Uterus (tissue), 4 donors: ENCODE data around the gene CCT8. TPM values are rescaled to one million over a fixed set of nuclear protein-coding genes. Genes with fewer than 3 reads are reported as not detected.

Source experiments
- DNase-seq, 2 donors: peaks; one replicate each; pipeline ENCODE4 v3.0.0-alpha.2; 2019 to 2020
- H3K27ac ChIP-seq, 2 donors: fragments of 200-600 bp; sonication (generic); 1 replicate in 1 of 2; 2 replicates in 1 of 2; pipeline ENCODE4 v1.5.1; 2016 to 2018
- H3K27me3 ChIP-seq, 2 donors: fragments of 200-600 bp; sonication (generic); one replicate each; pipeline ENCODE4 v1.5.1; 2018 to 2019; ENCODE audit warnings: control low read depth in 1 of 2
- H3K36me3 ChIP-seq, 2 donors: fragments of 200-600 bp; sonication (generic); one replicate each; pipeline ENCODE4 v1.5.1; 2019; ENCODE audit warnings: control low read depth in 1 of 2
- H3K4me1 ChIP-seq, 2 donors: fragments of 200-600 bp; sonication (generic); one replicate each; pipeline ENCODE4 v1.5.1; 2018 to 2019; ENCODE audit warnings: control low read depth in 1 of 2
- H3K4me3 ChIP-seq, 2 donors: fragments of 200-600 bp; sonication (generic); 1 replicate in 1 of 2; 2 replicates in 1 of 2; pipeline ENCODE4 v1.5.1; 2018 to 2019; ENCODE audit warnings: mild to moderate bottlenecking in 1 of 2
- H3K9me3 ChIP-seq, 2 donors: fragments of 200-600 bp; sonication (generic); one replicate each; pipeline ENCODE4 v1.5.1; 2019; ENCODE audit warnings: control low read depth in 1 of 2
- POLR2A ChIP-seq, 2 donors: fragments of 450-650 bp; IDR thresholded peaks; one replicate each; pipeline ENCODE4 v1.6.1; 2016; ENCODE audit warnings: antibody characterized with exemption in 2 of 2, mild to moderate bottlenecking in 1 of 2, moderate library complexity in 1 of 2
- intact Hi-C: fragments of 100-400 bp; cut with DNase I; formaldehyde crosslinking; loops from one replicate; pipeline ENCODE4 v1.15.1; 2023; ENCODE audit warnings: low total_unique reads
- total RNA-seq, 4 donors: library from RNA; depleted of rRNA in 3 of 4; stranded (reverse); fragments of >200 nt in 3 of 4; gene quantifications; one replicate each; pipeline versions ENCODE4 v1.1.0 to v1.2.4, GENCODE V29; 2014 to 2023
- TF ChIP-seq, protein P1 (sequence below), 4 experiments: fragments of 200-600 bp in 2 of 4; fragments of 450-650 bp in 2 of 4; sonication (generic) in 2 of 4; IDR thresholded peaks; one replicate each; pipeline ENCODE4 v1.5.1; 2016 to 2019; ENCODE audit warnings: antibody characterized with exemption in 4 of 4, mild to moderate bottlenecking in 2 of 4, moderate library complexity in 1 of 4
- donor health status: DM: yes; HTN: yes; CAD: no.

Gene CCT8
- total RNA-seq, 4 donors from 2014 or later: 34.6 to 186 (median 115) TPM

DNA sequence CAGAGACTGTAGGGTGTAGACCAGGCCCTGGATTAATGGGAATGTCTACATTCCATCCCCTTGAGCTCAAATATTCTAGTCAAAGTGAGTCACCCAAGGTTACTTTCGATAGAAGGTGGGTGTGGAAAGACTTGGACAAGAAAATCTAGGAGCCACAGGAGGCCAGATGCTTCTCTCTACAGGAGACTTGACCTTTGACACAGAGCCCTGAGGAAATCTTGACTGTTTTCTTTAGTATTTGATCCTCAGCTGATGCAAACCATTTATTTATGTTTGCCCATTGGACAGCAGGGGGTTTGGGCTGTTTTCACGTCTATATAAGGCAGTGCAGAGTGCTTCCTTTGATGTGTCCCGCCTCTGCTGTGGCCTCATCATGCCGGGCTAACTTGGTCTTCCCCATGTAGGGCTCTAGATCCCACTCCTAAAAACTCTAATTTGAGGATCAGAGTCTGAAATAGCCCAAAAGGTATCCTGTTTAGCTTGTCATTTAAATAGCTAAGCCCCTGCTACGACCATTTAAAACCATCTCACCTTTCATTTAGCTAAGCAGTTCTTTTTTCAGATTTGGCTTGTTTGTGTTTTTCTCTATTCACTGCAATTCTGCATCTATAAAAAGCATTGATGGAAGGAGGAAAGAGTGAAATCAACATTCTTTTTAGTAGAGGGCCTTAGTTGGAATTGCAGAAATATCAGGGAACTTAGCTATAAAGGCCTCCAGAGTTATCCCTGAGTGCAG lies 41.5 kb upstream of the CCT8 start:
- Histone ChIP-seq H3K27me3 (no peaks in the 10 kb centered on the region), H3K4me1 (no peaks in the 10 kb centered on the region), H3K4me3 (no peak overlapping the region), H3K27ac (no peak overlapping the region), H3K36me3 (no peaks in the 10 kb centered on the region), H3K9me3 (no peaks in the 10 kb centered on the region)
- no peak for TF ChIP-seq POLR2A (IDR thresholded peaks at IDR 0.05)
- intact Hi-C loops: no loop called here
- no peak for DNase-seq

DNA sequence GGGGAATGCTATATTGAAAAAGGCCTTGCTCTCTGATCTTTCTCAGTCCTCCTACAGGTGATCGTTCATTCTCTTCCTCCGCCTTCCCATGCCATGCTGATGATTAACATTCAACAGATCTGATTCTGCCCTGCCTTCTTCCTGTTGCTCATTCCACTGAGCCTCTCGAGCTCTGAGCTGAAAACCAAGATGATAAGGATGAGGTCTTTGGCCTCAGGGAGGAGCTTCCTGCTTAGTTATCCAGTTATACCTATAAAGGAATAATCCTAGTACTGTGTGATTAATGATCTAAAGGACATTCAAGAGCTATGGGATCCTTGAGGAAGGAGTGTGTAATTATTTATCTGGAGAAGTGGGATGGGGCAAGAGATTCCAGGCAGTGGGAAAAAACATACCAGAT lies 31.8 kb upstream of the CCT8 start:
- H3K4me1 ChIP-seq: no peaks in the 10 kb centered on the region
- H3K36me3 ChIP-seq: no peaks in the 10 kb centered on the region
- DNase-seq: no peak
- intact Hi-C loops: no loop called here
- H3K27ac ChIP-seq: no peak overlapping the region
- TF ChIP-seq, protein P1, sequence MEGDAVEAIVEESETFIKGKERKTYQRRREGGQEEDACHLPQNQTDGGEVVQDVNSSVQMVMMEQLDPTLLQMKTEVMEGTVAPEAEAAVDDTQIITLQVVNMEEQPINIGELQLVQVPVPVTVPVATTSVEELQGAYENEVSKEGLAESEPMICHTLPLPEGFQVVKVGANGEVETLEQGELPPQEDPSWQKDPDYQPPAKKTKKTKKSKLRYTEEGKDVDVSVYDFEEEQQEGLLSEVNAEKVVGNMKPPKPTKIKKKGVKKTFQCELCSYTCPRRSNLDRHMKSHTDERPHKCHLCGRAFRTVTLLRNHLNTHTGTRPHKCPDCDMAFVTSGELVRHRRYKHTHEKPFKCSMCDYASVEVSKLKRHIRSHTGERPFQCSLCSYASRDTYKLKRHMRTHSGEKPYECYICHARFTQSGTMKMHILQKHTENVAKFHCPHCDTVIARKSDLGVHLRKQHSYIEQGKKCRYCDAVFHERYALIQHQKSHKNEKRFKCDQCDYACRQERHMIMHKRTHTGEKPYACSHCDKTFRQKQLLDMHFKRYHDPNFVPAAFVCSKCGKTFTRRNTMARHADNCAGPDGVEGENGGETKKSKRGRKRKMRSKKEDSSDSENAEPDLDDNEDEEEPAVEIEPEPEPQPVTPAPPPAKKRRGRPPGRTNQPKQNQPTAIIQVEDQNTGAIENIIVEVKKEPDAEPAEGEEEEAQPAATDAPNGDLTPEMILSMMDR (IDR thresholded peaks at IDR 0.05): no peak
- TF ChIP-seq POLR2A (IDR thresholded peaks at IDR 0.05): no peak
- H3K9me3 ChIP-seq: no peaks in the 10 kb centered on the region
- no peaks in the 10 kb centered on the region for H3K27me3 ChIP-seq
- no peak overlapping the region for H3K4me3 ChIP-seq

DNA sequence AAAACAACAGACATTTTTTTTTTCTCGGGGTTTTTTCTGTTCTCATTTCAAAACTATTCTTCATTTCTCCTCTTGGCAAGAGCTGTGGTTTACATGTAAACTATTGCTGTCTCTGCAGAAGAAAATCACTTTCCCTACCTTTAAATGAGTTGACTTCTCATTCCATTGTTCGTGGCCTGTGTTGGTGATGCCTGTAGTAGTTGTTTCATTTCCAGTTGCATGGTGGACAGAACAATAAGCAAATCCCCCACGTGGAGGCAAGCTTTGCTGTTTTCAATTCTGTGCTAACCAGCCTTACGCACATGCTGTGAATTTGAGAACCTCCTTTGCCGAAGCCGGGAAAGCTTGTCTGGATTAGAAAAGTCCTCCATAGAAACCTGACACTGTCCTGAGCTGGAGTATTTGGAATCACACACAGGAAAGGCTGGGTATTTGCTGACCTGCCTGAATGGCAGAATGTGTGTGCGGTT lies 30.8 kb upstream of the CCT8 start:
- Histone ChIP-seq H3K9me3 (no peaks in the 10 kb centered on the region), H3K4me1 (no peaks in the 10 kb centered on the region), H3K4me3 (no peak overlapping the region), H3K27me3 (no peaks in the 10 kb centered on the region), H3K36me3 (no peaks in the 10 kb centered on the region), H3K27ac (no peak overlapping the region)
- DNase-seq: no peak
- TF ChIP-seq, protein P1 (IDR thresholded peaks at IDR 0.05): no peak
- no peak for TF ChIP-seq POLR2A (IDR thresholded peaks at IDR 0.05)
- intact Hi-C loops: no loop called here

DNA sequence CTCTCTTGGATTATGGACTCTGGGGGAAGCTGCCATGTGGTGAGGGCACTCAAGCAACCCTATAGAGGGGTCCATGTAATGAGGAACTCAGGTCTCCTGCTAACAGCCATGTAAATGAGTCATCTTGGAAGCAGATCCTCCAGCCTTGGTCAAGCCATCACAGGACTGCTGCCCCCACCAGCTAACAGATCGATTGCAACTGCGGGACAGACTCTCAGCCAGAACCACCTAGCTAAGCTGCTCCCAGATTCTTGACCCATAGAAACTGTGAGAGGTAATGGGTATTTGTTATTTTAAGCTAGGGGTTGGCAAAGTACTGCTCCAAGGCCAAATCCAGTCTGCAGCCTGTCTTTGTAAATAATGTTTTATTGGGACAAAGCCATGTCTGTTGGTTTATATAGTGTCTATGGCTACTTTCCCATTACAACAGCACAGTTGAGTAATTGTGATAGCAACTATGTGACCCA lies 29.4 kb upstream of the CCT8 start:
- no peak for DNase-seq
- Histone ChIP-seq H3K27ac (no peak overlapping the region), H3K9me3 (no peaks in the 10 kb centered on the region), H3K27me3 (no peaks in the 10 kb centered on the region), H3K4me1 (no peaks in the 10 kb centered on the region), H3K36me3 (no peaks in the 10 kb centered on the region), H3K4me3 (no peak overlapping the region)
- TF ChIP-seq POLR2A (IDR thresholded peaks at IDR 0.05): no peak
- TF ChIP-seq, protein P1 (IDR thresholded peaks at IDR 0.05): no peak
- intact Hi-C loops: no loop called here

DNA sequence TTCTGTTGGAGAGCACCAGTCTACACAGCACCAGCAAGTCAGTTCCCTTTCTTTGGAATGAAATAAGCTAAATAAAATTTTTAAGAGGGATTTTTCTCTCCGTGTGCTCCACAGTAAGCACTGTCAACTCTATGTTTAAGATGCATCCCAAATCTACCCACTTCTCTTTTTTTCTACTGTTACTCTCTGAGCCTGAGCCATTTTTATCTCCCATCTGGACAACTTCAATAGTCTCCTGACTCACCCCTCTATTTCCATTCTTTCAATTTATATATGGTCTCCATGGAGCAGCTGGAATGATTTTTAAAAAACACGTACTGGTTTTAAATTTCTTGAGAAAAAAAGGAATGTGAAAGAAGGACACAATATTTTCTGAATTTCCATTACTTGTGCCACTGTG lies 24.7 kb upstream of the CCT8 start:
- no peaks in the 10 kb centered on the region for H3K27me3 ChIP-seq
- no peak overlapping the region for H3K4me3 ChIP-seq
- no peaks in the 10 kb centered on the region for H3K36me3 ChIP-seq
- no peak overlapping the region for H3K27ac ChIP-seq
- intact Hi-C loops: no loop called here
- DNase-seq: no peak
- no peaks in the 10 kb centered on the region for H3K9me3 ChIP-seq
- no peaks in the 10 kb centered on the region for H3K4me1 ChIP-seq
- TF ChIP-seq, protein P1 (IDR thresholded peaks at IDR 0.05): no peak
- no peak for TF ChIP-seq POLR2A (IDR thresholded peaks at IDR 0.05)
